CD4-positive, alpha-beta T cell (primary cell): Measurements from ENCODE around the gene COL20A1. TPM values are rescaled to one million over a fixed set of nuclear protein-coding genes. Genes with fewer than 3 reads are reported as not detected.

Experiments used
- ATAC-seq: fragments of 200-7000 bp; cut with Tn5 transposase; one replicate; pipeline ENCODE4 v1.10.0; 2022; ENCODE audit warnings: mild to moderate bottlenecking; ENCODE audit not compliant: poor library complexity
- CTCF ChIA-PET: fragments of 350-600 bp; sonication (Branson Sonifier 250); formaldehyde crosslinking; loops from one replicate; lab custom pipeline; 2021; ENCODE audit warnings: antibody characterized with exemption, inconsistent platforms; lab: Charles Lee
- POLR2A ChIA-PET: fragments of 350-600 bp; sonication (Branson Sonifier 250); formaldehyde crosslinking; loops from one replicate; lab custom pipeline; 2021; ENCODE audit warnings: antibody characterized with exemption, inconsistent platforms; lab: Charles Lee
- DNase-seq, 14 experiments: peaks; one replicate each; pipeline ENCODE4 v3.0.0-alpha.2; 2013 to 2020; ENCODE audit warnings: mixed read lengths in 2 of 14
- H3K27ac ChIP-seq, 2 donors: one replicate each; pipeline versions ENCODE4 v1.5.1 to v1.7.0; 2013; ENCODE audit warnings: low read length in 2 of 2, low read depth in 1 of 2, mild to moderate bottlenecking in 1 of 2
- H3K27me3 ChIP-seq, 2 experiments: 1 replicate in 1 of 2; 2 replicates in 1 of 2; pipeline versions ENCODE4 v1.6.1 to v1.7.0; 2013; ENCODE audit warnings: low read length in 2 of 2, control low read depth in 1 of 2, mild to moderate bottlenecking in 1 of 2, moderate library complexity in 1 of 2; ENCODE audit not compliant: insufficient read depth in 2 of 2, control insufficient read depth in 1 of 2
- H3K36me3 ChIP-seq: one replicate; pipeline ENCODE4 v1.6.1; 2013; ENCODE audit warnings: low read length, control low read depth; ENCODE audit not compliant: insufficient read depth
- H3K4me1 ChIP-seq: one replicate; pipeline ENCODE4 v1.6.1; 2013; ENCODE audit warnings: low read length, control low read depth; ENCODE audit not compliant: insufficient read depth
- H3K4me3 ChIP-seq: one replicate; pipeline ENCODE4 v1.5.1; 2013; ENCODE audit warnings: mild to moderate bottlenecking, low read length, moderate library complexity
- H3K9me3 ChIP-seq, 2 experiments: 1 replicate in 1 of 2; 2 replicates in 1 of 2; pipeline versions ENCODE4 v1.6.1 to v1.7.0; 2013; ENCODE audit warnings: low read length in 2 of 2, mild to moderate bottlenecking in 2 of 2, control low read depth in 1 of 2, moderate library complexity in 1 of 2; ENCODE audit not compliant: control insufficient read depth in 1 of 2, insufficient read depth in 1 of 2
- H3K27ac Mint-ChIP-seq: one replicate; pipeline ENCODE4 v1.8.0; 2020; ENCODE audit warnings: mixed read lengths
- H3K27me3 Mint-ChIP-seq: one replicate; pipeline ENCODE4 v1.8.0; 2021; ENCODE audit warnings: mixed read lengths
- H3K36me3 Mint-ChIP-seq: one replicate; pipeline ENCODE4 v1.8.0; 2021; ENCODE audit warnings: low read depth, mixed read lengths
- H3K4me1 Mint-ChIP-seq: one replicate; pipeline ENCODE4 v1.8.0; 2021; ENCODE audit warnings: low read depth, mixed read lengths
- H3K4me3 Mint-ChIP-seq: one replicate; pipeline ENCODE4 v1.8.0; 2020; ENCODE audit warnings: mild to moderate bottlenecking, mixed read lengths
- H3K9me3 Mint-ChIP-seq: one replicate; pipeline ENCODE4 v1.8.0; 2020; ENCODE audit warnings: mixed read lengths
- intact Hi-C, 2 experiments: fragments of 100-400 bp; cut with DNase I in 1 of 2; cut with micrococcal nuclease in 1 of 2; formaldehyde crosslinking; loops; one replicate each; pipeline versions ENCODE4 v1.15.1 to v1.9.0; 2023 to 2025; cut with DNase I, micrococcal nuclease
- total RNA-seq, 174 experiments: library from RNA in 2 of 174; stranded (reverse) in 2 of 174; gene quantifications; one replicate each; pipeline ENCODE4 v1.2.3 and lab custom pipeline; 2021 to 2026
- TF ChIP-seq, protein P1 (sequence below): fragments of 200-600 bp; IDR thresholded peaks from one replicate; pipeline ENCODE4 v1.8.0; 2022; ENCODE audit warnings: antibody characterized with exemption, mild to moderate bottlenecking

COL20A1 gene
- total RNA-seq, 2 experiments from 2014 or later: 0.03 TPM; not detected in 1

- Mint-ChIP-seq H3K27ac (no peak overlapping the region), H3K4me3 (no peak overlapping the region), H3K27me3 (peaks cover 16% of the 10 kb centered on the region), H3K4me1 (no peaks in the 10 kb centered on the region), H3K36me3 (no peaks in the 10 kb centered on the region), H3K9me3 (no peaks in the 10 kb centered on the region)
- Histone ChIP-seq H3K36me3 (no peaks in the 10 kb centered on the region), H3K4me1 (no peaks in the 10 kb centered on the region), H3K4me3 (no peak overlapping the region), H3K9me3 (peaks cover 0 to 59% of the 10 kb centered on the region in 2 experiments), H3K27me3 (peaks cover 4 to 13% of the 10 kb centered on the region in 2 experiments), H3K27ac (no peak overlapping the region)
- CTCF ChIA-PET: no interaction called here
- intact Hi-C loops: no loop called here
- no peak for ATAC-seq
- POLR2A ChIA-PET: no interaction called here
- TF ChIP-seq, protein P1, sequence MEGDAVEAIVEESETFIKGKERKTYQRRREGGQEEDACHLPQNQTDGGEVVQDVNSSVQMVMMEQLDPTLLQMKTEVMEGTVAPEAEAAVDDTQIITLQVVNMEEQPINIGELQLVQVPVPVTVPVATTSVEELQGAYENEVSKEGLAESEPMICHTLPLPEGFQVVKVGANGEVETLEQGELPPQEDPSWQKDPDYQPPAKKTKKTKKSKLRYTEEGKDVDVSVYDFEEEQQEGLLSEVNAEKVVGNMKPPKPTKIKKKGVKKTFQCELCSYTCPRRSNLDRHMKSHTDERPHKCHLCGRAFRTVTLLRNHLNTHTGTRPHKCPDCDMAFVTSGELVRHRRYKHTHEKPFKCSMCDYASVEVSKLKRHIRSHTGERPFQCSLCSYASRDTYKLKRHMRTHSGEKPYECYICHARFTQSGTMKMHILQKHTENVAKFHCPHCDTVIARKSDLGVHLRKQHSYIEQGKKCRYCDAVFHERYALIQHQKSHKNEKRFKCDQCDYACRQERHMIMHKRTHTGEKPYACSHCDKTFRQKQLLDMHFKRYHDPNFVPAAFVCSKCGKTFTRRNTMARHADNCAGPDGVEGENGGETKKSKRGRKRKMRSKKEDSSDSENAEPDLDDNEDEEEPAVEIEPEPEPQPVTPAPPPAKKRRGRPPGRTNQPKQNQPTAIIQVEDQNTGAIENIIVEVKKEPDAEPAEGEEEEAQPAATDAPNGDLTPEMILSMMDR: no peak
- no peak for DNase-seq
Observed at GRCh38 chr20:63354636-63355350, 61.8 kb downstream of the COL20A1 start.

DNA sequence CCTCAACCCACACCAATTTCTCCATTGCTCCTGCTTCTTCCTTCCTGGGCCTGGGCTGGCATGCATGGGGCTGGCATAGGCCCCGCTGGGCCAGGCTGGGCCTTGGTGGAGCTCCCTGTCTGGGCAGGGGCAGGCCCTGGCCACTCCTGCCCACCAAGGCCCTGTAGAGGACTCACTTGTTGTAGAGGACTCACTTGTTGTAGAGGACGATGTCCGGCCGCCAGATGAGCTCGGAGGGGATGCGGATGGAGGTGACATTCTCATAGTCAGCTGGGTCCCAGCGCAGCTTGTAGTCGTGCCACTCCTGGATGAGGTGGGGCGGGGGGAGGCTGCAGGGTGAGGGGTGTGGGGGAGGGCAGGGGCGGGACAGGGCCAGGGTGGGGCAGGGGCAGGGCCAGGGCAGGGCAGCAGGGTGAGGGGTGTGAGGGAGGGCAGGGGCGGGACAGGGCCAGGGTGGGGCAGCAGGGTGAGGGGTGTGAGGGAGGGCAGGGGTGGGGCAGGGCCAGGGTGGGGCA, 62.9 kb downstream of the COL20A1 start:
- CTCF ChIA-PET: no interaction called here
- H3K27me3 ChIP-seq: peaks cover 14 to 21% of the 10 kb centered on the region in 2 experiments

DNA sequence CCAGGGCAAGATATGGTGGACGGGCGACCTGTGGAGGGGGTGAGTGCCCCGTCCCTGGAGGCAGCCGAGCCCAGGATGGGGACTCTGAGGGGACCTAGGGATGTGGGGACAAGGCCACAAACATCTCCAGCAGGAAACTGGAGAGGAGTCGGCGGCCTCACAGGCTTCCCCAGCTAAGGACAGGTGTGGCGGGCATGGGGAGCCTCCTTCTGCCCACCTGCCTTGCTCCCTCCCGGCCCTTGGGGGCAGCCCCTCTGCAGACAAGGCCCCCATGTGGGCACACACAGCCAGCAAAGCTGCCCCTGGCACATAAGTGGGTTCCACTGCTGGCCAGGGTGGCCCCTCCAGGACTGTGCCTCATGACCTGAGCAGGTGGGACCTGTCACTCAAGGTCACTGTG, 63.5 kb downstream of the COL20A1 start:
- Histone ChIP-seq H3K4me1 (peaks cover 6% of the 10 kb centered on the region), H3K9me3 (peaks cover 0 to 53% of the 10 kb centered on the region in 2 experiments), H3K27ac (no peak overlapping the region), H3K36me3 (no peaks in the 10 kb centered on the region), H3K27me3 (peaks cover 16 to 23% of the 10 kb centered on the region in 2 experiments), H3K4me3 (no peak overlapping the region)
- TF ChIP-seq, protein P1: no peak
- no peaks in the 10 kb centered on the region for H3K36me3 Mint-ChIP-seq
- intact Hi-C loops: no loop called here
- ChIA-PET POLR2A (no interaction called here), CTCF (no interaction called here)
- no peak overlapping the region for H3K4me3 Mint-ChIP-seq
- peaks cover 18% of the 10 kb centered on the region for H3K27me3 Mint-ChIP-seq
- no peaks in the 10 kb centered on the region for H3K4me1 Mint-ChIP-seq
- no peak overlapping the region for H3K27ac Mint-ChIP-seq
- no peaks in the 10 kb centered on the region for H3K9me3 Mint-ChIP-seq
- DNase-seq: no peak
- no peak for ATAC-seq

More for the DNA sequence above, 62.9 kb downstream of the COL20A1 start:
- ATAC-seq: no peak
- no peak overlapping the region for H3K4me3 Mint-ChIP-seq
- no peak overlapping the region for H3K27ac Mint-ChIP-seq
- H3K4me1 ChIP-seq: peaks cover 6% of the 10 kb centered on the region
- H3K9me3 Mint-ChIP-seq: no peaks in the 10 kb centered on the region
- intact Hi-C loops: no loop called here
- peaks cover 18% of the 10 kb centered on the region for H3K27me3 Mint-ChIP-seq
- DNase-seq: no peak
- H3K4me3 ChIP-seq: no peak overlapping the region
- H3K4me1 Mint-ChIP-seq: no peaks in the 10 kb centered on the region
- POLR2A ChIA-PET: no interaction called here
- no peak overlapping the region for H3K27ac ChIP-seq
- no peaks in the 10 kb centered on the region for H3K36me3 Mint-ChIP-seq
- TF ChIP-seq, protein P1: no peak
- H3K9me3 ChIP-seq: peaks cover 0 to 58% of the 10 kb centered on the region in 2 experiments
- H3K36me3 ChIP-seq: no peaks in the 10 kb centered on the region
